HG02623 (cell line): ENCODE measurements around the gene ZNF32.

Experiments
- ATAC-seq: cut with Tn5 transposase; IDR thresholded peaks from one replicate; pipeline ENCODE4 v1.9.1; 2021; ENCODE audit warnings: moderate library complexity; ENCODE audit not compliant: unreplicated experiment

Gene ZNF32, protein sequence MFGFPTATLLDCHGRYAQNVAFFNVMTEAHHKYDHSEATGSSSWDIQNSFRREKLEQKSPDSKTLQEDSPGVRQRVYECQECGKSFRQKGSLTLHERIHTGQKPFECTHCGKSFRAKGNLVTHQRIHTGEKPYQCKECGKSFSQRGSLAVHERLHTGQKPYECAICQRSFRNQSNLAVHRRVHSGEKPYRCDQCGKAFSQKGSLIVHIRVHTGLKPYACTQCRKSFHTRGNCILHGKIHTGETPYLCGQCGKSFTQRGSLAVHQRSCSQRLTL

DNA sequence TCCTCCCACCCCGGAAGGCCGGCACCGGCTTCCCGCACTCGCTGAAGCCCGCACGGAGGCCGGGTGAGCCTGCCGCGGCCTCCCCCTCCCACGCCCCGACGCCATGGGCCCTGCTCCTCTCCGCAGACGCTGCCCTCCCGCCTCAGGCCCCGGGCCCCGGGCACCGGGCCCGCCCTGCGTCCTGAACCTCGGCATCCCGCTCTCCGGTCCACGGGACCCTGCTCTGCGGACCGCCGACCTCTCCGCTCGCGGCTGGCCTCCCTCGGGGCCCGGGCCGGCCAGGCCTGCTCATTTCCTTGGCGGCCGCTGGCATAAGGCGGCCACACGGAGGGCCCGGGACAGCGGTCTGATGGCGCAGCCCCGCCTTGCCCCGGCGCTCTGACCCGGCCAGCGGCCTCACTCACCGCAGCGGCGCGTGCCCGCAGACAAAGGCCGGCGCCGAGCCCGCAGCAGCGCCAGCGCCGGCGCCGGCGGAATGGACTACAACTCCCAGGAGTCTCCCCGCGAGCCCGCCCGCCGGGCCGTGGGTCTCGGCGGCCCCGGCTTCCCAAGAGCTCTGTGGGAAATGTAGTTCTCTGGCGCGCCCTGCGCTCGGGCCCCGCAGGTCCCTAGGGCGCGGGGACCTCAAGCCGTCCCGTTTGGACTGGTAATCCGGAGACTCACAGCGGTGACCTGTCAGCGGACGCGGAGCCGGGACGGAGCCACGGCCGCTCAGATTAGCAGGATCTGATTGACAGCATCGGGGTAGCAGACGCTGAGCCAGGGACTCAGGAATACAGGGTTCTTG, at the start of gene ZNF32:
TSS of gene ZNF32 (minus strand) at position 484 of the 787 bp plus-strand sequence. CDS start 2,748 bp downstream, outside the sequence.
- peak; percentile 99 for ATAC-seq

DNA sequence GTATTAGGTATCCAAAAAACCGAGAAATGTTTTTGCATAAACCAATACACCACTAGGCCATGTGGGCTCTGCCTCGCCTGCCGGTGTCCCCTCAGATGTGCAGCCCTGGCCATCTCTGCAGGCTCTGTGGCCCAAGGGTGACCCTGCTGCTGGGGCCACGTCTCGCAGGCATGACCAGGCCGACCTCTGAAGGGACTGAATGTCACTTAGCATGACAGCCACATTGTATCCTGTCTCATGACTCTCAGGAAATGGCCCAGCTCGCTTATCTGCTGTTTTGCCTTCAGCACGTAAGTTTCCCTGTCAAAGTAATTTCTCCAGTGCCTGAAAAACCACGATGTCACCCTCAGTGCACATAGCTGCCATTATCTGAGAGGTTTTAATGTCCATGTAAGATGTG, 49.5 kb upstream of the ZNF32 start:
- no peak for ATAC-seq

DNA sequence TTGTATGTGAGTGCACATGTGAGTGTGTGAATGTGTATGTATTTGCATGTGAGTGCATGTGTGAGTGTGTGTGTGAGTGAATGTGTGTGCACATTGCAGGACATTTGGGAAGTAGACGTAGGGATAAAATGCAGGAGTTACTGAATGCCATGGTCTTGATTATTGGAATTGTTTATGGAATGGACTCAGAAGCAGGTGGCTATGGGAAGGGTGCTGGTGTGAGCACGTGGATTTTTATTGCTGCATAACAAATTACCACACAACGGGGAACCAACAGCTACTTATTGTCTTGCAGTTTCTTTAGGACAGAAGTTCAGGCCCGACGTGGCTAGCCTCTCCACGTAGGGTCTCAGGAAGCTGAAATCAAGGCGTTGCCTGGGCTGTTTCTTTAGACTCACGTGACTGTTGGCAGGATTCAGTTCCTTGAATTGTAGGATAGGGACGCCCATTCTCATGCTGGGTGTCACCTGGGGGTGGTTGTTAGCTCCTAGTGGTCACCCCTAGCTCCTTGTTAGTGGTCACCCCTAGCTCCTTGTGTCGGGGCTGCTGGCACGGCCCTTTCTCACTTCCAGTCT, 48.3 kb upstream of the ZNF32 start:
- no peak for ATAC-seq

DNA sequence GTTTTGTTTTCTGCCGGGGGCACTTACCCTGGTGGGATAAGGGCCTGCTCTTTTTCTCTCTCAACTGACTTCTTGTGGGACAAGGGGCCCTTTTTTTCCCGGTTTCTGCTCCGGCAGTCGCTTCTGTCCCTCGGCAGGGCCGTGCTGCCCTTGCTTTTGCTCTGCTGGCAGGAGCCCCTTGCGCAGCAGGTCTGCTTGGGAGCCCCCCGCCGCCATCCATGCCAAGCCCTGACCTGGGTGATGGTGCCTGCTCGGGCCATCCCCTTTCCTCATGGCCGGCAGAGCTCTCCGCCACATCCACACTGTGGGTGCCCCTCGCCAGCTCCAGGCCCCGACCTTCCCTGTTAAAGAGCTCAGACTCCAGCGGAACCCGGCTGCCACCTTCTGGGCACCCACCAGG, 47.0 kb upstream of the ZNF32 start:
- no peak for ATAC-seq

DNA sequence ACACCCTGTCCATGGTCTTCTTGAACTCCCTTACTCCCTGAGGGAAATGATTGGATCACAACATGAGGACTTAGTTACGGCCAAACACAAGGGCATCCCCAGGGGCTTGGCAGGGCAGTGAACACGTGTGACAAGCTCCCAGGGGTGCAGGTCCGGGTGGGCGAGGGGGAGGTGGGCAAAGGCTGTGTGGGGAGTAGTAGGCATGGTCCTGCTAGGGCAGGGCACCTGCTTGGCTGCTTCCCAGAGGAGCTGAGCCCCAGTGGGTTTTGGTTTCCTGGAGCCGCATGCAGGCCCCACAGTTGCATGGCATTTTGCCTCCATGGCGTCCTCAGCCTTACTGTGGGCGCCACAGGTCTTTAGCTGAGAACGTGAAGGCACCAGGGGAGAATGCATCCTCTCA, 46.6 kb upstream of the ZNF32 start:
- ATAC-seq: no peak

DNA sequence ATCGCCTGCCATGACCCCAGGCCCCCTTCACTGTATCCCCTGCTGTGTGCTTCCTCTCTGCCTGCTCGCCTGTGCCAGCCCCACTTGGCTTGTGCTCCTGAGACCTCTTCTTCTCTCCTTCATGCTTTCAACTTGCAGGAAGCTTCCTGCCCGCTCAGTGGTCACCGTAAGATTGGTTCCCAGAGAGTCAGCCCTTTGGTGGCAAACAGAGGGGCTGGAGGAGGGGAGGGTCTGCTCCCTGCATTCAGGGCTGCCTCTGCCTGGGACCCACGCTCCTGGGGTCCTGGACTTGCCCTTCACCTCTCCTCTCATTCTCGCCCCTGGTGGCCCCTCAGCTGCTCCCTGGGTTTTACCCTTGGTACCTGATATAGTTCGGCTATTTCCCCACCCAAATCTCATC, 45.8 kb upstream of the ZNF32 start:
- ATAC-seq: no peak

DNA sequence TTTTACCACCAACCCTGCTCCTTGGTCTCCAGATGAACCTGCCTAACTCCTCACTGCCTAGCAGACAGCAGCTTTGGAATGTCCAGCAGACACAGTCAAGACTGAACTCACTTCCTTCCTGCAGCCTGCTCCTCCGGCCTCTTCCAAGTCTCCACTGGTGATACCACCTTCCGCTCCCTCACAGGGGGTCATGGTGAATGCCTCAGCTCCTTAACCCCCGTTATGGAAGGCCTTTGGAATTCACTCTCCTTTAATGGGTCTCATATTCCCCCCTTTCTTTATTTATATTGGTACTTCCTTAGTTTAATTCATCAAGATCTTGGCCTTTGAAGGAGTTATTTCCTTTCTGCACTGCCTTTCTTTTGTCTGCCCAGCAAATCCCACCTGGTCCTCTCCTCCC, 44.9 kb upstream of the ZNF32 start:
- ATAC-seq: no peak

DNA sequence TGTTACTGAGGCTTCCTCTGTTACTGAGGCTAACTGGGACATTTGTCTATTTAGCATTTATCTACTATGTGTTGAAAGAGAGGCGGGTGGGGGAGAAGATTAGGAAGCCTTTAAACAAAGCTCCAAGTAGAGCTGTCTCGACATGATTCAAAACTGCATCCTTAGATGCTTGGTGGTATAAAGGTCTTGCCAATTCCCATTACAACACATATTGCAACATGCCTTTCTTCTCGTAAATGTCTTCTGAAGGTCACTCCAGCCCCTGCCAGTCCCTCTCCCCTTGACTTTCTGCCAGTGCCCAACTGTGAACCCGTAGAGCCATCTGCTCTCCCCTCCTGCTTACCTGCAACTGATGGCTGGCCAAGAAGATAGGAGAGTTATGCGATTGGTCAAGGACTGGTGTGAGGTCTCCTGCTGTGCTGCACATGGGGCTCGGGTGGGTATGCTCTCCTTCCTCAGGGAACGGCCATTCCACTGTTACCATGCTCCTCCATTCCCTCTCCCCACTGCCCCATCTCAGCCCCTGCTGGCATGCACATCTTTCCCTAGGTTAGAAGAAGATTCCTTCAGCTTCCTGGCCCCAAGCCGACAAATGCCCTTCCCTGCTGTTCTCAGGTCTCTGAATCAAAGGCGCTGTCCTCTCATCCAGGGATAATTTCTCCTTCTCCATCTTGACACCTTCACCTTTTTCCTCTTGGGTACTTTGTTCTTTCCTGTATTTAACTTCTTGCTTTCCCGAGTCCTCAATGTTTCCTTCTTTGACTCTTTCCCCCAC, 43.6 kb upstream of the ZNF32 start:
- ATAC-seq: no peak

DNA sequence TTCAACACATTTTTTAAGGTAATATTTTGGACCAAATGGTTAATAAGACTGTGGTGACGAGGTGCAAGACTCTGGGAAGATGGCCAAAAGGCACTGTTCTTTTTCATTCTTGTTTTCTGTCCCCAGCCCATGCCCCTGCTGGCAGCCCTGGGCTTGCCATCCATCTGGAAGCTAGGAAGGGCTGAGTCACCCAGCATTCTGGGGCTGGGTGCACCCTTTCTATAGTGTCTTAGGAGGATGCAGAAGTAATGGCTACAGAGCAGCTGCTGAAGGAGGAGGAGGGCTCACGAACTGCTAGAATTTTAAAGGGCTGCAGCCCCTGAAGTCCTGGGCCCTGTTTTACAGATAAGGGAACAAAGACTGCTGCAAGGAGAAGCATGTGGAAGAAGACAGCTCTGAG, 42.8 kb upstream of the ZNF32 start:
- no peak for ATAC-seq

DNA sequence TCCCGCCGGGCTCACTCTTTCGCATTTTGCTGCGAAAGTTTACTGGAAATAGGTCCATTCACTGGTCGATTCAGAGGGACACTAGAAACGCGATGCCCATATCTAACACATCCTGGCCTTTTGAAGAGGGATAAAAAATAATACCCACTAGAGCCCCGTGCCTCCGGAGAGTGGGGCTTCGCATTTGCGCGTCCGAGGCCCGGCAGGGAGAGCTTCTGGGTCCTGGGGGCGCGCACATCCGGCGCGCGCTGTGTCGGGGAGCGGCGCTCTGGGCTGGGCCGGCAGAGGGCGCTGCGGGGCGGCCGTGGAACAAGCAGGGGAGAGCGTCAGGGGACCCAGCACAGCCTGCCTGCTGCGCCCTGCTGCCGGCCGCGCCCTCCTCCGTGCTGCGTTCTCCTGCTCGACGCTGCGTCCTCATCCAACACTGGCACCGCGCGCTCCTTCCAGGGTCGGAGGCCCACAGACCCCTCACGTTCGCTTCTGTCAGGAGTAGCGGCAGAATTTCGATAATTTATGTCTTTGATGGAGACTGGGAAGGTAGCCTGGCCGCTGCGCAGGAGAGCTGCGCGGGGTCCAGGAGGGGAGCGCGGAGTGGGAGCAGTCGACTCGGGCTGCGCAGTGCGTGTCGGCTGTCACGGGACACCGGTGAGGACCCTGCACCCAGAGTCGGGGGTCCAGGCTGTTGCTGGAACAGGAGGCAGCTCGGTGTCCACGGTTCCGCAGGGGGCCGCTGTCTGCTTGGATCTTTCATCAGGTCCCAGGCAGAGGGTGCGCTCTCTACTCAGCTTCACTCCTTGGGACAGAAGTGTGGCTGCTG, 41.5 kb upstream of the ZNF32 start:
- ATAC-seq: peak; percentile 97

DNA sequence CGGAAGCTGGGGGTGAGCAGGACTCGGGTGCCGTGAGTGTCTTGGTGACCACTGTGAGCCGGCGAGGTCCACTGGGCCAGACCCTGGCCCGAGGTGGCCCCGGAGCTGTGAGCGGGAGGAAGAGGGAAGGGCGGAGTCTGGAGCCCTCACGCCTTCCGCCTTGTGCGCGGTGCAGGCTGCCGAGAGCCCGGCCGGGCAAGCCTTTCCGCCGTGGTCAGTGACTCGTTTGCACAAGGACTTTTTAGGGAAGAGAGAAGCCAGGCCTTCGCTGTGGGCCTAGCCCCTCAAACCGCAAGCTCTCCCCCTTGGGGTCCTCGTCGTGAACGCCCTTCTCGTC, 40.9 kb upstream of the ZNF32 start:
- ATAC-seq: peak; percentile 26

DNA sequence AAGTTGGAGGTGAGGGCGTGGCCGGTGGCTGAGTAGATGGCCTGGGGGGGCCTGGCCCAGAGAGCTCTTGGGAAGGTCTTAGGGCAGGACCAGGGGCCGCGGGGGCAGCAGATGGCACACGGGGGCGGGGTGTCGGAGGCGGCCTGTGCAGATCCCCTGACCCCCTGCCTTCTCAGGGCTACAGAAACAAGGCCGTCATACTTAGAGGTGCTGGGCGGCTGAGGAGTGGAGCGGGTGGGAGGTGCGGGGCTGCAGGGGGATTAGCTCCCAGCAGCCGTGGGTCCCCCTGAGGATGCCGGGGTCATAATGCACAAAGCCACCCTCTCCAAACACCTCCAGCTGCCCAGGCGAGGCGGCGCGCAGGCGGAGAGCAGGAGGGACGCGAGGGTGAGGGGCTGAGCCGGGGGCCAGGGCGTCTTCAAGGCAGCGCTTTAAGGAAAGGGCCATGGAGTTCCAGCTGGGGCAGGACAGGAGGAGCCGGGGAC, 40.4 kb upstream of the ZNF32 start:
- no peak for ATAC-seq

DNA sequence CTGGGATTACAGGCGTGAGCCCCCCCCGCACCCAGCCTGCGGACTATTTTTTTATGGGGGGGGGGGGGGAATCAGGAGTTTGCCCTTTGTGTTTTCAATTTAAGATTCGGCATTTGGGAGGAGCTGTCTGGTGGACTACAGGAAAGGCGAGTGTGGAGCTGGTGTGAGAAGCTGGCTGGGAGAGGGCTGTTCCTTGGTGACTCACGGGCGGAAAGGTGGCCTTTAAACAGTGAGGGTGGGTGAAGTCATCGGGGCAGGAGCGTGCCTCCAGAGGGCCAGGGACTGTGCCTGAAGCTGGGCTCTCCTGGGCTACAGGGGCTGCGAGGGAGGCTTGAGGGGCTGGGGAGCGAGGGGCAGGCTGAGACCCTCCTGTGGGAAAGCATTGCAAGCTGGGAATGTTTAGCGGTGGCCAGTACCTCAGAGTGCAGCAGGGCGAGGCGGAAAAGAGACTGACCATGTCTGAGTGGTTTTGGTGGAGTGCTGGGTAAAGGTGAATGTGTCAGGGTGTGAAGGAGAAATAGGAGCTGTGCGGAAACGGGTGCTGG, 39.7 kb upstream of the ZNF32 start:
- no peak for ATAC-seq

DNA sequence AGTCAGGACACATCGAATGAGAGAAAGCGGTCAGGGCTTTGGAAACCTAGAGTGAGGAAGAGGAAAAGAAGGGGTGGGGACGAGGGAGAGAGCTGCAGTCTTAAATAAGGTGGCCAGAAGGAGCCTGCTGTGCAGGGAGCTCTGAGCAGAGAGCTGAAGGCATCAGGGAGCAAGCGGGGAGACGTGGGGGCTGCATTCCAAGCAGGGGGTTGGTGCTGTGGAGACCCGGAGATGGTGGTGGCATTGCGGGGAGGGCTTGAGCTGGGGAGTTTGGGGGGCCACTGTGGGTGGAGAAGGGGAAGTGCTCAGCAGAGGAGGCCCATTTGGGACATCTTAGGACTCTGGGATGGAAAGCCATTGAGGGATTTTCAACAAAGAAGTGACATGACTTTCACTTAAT, 38.7 kb upstream of the ZNF32 start:
- no peak for ATAC-seq

DNA sequence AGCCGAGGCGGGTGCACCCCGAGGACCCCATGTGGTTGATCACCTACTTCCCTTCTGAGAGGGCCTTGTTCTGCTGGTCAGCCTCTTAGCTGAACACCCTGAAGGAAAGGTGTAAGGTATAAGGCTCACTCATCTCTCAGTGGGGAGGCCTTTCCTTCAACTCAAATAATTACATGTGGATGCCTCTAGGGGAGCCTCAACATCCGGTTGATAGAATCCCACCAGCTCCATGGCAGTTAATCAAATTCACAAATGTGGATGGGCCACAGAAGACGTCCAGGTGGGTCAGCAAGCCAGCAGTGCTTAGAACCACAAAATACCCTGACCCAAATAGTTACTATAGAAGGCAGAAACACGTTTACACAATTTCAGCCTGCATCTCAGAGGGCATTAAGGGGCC, 37.7 kb upstream of the ZNF32 start:
- no peak for ATAC-seq

DNA sequence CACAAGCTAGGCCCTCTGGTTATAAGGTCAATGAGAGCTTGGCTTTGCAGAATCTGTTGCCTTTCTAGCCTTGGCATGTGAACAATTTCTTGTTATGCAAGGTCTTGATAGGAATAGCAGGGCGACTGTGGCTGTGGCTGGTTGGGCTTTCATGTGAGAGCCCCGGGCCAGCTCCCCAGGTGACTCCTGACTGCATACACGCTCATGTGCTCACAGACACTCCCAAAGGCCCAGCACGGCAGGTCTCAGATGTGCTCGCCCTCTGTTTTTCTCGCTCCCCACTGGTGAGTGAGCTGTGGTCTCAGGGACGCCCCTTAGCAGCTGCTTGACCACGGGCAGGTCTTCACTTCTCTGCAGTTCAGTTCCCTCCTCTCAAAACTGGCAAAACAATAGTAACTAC, 37.1 kb upstream of the ZNF32 start:
- no peak for ATAC-seq

DNA sequence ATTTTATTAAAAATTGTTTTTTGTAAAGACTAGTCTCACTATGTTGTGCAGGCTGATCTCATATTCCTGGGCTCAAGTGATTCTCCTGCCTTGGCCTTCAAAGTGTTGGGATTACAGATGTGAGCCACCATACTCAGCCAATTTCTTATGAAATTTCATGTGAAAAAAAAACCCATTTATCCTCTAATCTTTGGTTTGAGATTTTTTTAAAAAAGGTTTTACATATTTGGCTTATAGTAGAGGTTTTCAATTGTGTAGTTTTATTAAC, 35.5 kb upstream of the ZNF32 start:
- no peak for ATAC-seq

DNA sequence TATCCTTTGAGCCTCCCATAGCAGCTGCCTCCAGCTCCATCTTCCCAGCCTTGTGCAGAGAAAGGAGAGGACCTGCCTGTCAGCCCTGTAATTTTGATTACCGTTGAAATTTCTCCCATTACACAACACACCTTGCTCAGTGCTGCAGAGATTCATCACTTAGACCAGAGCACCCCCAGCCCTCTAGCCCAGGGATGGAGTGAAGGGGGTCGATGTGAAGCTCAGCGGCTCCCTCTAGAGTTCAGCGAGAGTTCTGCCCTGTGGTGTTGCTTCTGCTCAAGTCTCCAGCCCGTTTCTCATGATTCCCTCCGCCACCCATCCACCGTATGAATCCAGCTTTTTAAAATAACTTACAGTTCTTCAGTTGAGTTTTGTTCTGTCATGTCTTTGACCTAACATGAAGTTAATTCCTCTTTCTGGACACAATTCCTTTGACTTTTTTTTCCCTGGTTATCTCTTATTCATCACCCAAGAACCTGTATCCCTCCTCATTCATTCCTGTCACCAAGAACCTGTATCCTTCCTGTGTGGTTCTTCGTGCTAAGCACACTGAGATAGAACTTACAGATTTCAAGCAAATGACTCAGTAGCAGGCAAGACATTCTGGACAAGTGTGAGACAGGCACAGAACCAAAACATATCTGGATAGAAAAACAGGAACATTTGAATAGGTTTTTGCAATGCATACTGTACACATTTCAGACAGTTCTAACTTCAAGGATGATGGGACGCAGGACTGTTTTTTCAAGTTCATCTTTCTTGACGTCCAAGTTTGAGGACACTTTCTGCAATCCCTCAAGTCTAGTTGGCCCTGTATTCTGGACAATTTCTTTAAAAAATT, 35.0 kb upstream of the ZNF32 start:
- ATAC-seq: no peak

DNA sequence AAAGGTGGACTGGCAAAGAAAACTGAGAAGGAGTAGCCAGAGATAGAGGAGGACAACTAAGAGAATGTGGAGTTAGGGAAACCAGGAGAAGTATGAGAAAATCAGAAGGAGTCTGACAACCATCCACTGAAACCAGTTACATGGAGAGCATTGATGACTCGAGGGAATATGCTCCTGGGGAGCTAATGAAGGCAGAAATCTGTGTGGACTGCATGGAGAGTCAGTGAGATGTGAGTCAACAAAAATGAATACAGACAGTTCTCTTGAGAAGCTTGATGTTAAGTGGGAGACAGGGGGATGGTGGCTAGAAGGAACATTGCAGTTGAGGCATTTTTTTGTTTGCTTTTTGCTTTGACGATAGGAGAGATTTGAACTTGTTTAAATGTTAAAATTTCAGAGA, 34.3 kb upstream of the ZNF32 start:
- ATAC-seq: no peak

DNA sequence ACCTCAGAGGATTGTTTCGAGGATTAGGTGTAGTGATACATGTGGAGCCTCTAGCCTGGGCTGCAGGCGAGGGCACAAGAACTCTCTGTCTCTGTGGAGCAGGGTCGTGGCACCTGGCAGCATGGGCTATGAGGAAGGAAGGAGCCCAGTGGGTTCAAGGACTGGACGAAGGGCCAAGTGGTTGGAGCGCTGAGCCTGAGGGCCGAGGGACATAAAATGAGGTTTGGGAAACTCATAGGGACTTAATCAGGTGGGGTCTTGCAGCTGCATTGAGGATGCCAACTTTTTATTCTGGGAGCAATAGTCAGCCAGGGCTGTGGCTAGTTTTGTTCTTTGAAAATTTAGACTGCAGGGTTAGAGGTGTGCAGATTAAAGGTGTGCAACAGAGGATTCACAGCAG, 33.0 kb upstream of the ZNF32 start:
- ATAC-seq: no peak
